Tibial nerve (tissue), 4 donors: Measurements from ENCODE around the gene SLC6A2. TPM values are rescaled to one million over a fixed set of nuclear protein-coding genes. Genes with fewer than 3 reads are reported as not detected.

Source experiments
- DNase-seq, 2 donors: peaks; one replicate each; pipeline ENCODE4 v3.0.0-alpha.2; 2019; ENCODE audit warnings: low spot score in 2 of 2
- H3K27ac ChIP-seq, 4 donors: fragments of 200-600 bp; sonication (generic) in 3 of 4; one replicate each; pipeline ENCODE4 v1.5.1; 2017 to 2019; ENCODE audit warnings: mild to moderate bottlenecking in 1 of 4
- H3K27me3 ChIP-seq, 2 donors: fragments of 200-600 bp; sonication (generic) in 1 of 2; one replicate each; pipeline versions ENCODE4 v1.5.1 to v1.6.0; 2017 to 2019
- H3K36me3 ChIP-seq, 3 donors: fragments of 200-600 bp; sonication (generic); one replicate each; pipeline ENCODE4 v1.5.1; 2018 to 2019
- H3K4me1 ChIP-seq, 4 donors: fragments of 200-600 bp; sonication (generic) in 3 of 4; one replicate each; pipeline ENCODE4 v1.5.1; 2017 to 2019
- H3K4me3 ChIP-seq, 4 donors: fragments of 200-600 bp; sonication (generic) in 3 of 4; one replicate each; pipeline ENCODE4 v1.5.1; 2017 to 2019; ENCODE audit warnings: mild to moderate bottlenecking in 1 of 4, moderate library complexity in 1 of 4
- H3K9me3 ChIP-seq, 4 donors: fragments of 200-600 bp; sonication (generic) in 3 of 4; one replicate each; pipeline ENCODE4 v1.5.1; 2017 to 2019
- CTCF ChIP-seq, 5 experiments: fragments of 200-600 bp in 3 of 5; fragments of 450-650 bp in 2 of 5; sonication (generic) in 3 of 5; IDR thresholded peaks; one replicate each; pipeline ENCODE4 v1.5.1; 2016 to 2019; ENCODE audit warnings: antibody characterized with exemption in 5 of 5, mild to moderate bottlenecking in 3 of 5, moderate library complexity in 2 of 5
- EP300 ChIP-seq, 2 donors: sonication (generic); formaldehyde crosslinking; IDR thresholded peaks; one replicate each; pipeline ENCODE4 v1.6.1; 2017; ENCODE audit warnings: antibody characterized with exemption in 2 of 2, mild to moderate bottlenecking in 1 of 2
- POLR2A ChIP-seq, 2 donors: fragments of 450-650 bp; IDR thresholded peaks; one replicate each; pipeline ENCODE4 v1.6.1; 2017; ENCODE audit warnings: antibody characterized with exemption in 2 of 2, mild to moderate bottlenecking in 2 of 2, moderate library complexity in 2 of 2
- WGBS, 2 donors: methylation state at CpG; one replicate each; pipeline ENCODE4 v1.1.5; 2018; 5-methylcytosine and 5-hydroxymethylcytosine counted together
- total RNA-seq, 4 donors: library from RNA; depleted of rRNA; stranded (reverse); fragments of >200 nt; gene quantifications; one replicate each; pipeline ENCODE4 v1.1.0, GENCODE V29; 2016

SLC6A2 gene
- total RNA-seq, 4 donors from 2014 or later: 0.22 to 0.59 (median 0.30) TPM; not detected in 1

DNA sequence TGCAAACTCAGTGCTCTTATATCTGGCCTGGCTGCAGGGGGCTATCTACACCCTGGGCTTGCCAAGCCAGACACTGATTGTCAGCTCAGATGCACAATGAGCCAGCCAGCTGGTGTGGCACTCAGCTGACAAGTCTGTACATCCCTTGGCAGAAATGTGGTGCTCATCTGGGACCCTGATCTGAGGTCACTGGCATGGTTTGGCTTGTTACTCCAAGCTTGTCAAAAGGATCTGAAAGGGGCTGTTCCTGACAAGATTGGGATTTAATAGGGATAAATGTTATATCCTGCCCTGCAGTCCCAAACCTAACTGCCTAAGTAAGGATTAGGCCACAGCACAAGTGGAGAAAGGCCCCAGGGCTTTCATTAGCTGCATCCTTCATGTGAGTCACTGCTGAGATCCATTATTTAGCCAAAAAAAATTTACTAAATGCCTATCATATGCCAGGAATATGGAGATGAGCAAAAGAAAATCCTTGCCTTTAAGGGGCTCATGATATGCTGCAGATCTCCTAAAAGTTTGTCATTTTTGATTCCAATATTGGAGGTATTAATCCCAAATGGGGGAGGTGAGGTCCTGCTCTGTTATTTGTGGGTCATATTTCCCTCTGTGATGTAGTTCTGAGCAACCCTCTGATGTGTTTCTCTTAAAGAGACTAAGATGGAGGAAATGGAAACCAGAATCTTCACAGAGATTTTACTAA is 6.3 kb downstream of the SLC6A2 start:
- no peak for DNase-seq
- peak overlapping the region in 1 of 4 donors; percentile 33 for H3K27ac ChIP-seq
- no peaks in the 10 kb centered on the region for H3K9me3 ChIP-seq

GRCh38 chr16:55662644-55663031 is 6.8 kb downstream of the SLC6A2 start:
- DNase-seq: peak in 1 of 2 donors; percentile 32
- Histone ChIP-seq H3K27ac (peak overlapping the region in 1 of 4 donors; percentile 33), H3K4me1 (peaks cover 0 to 15% (median 0%) of the 10 kb centered on the region in 4 donors), H3K4me3 (no peak overlapping the region), H3K27me3 (no peaks in the 10 kb centered on the region), H3K9me3 (no peaks in the 10 kb centered on the region), H3K36me3 (no peaks in the 10 kb centered on the region)
- WGBS, 2 donors: 56% methylated on average over 5 of the region's 5 CpGs
- no peak for TF ChIP-seq POLR2A (IDR thresholded peaks at IDR 0.05)
- no peak for TF ChIP-seq CTCF (IDR thresholded peaks at IDR 0.05)
- no peak for TF ChIP-seq EP300 (IDR thresholded peaks at IDR 0.05)

More for the DNA sequence above, 6.3 kb downstream of the SLC6A2 start:
- Histone ChIP-seq H3K27me3 (peaks cover 0 to 5% of the 10 kb centered on the region in 2 donors), H3K36me3 (no peaks in the 10 kb centered on the region), H3K4me1 (peaks cover 0 to 15% (median 0%) of the 10 kb centered on the region in 4 donors), H3K4me3 (no peak overlapping the region)
- TF ChIP-seq CTCF (IDR thresholded peaks at IDR 0.05) (no peak), EP300 (IDR thresholded peaks at IDR 0.05) (no peak), POLR2A (IDR thresholded peaks at IDR 0.05) (no peak)

DNA sequence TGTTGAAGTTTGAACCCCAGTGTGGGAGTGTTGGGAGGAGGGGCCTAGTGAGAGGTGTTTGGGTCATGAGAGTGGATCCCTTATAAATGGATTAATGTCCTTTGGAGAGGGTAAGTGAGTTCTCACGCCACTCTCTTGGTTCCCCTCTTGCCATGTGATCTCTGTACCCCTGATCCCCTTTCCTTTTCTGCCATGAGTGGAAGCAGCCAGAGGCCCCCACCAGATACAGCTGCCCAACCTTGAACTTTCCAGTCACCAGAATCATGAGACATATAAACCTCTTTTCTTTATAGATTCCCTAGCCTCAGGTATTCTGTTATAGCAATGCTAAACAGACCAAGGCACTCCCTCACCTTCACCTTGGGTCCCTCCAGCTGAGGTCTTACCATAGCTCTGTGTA is 7.4 kb downstream of the SLC6A2 start:
- Histone ChIP-seq H3K36me3 (no peaks in the 10 kb centered on the region), H3K4me3 (no peak overlapping the region), H3K27me3 (no peaks in the 10 kb centered on the region), H3K27ac (peak overlapping the region in 1 of 4 donors; percentile 11), H3K4me1 (peaks cover 0 to 15% (median 0%) of the 10 kb centered on the region in 4 donors), H3K9me3 (no peaks in the 10 kb centered on the region)
- TF ChIP-seq EP300 (IDR thresholded peaks at IDR 0.05) (no peak), POLR2A (IDR thresholded peaks at IDR 0.05) (no peak), CTCF (IDR thresholded peaks at IDR 0.05) (no peak)
- DNase-seq: no peak
- WGBS, 2 donors: 83 to 100% methylated on average over 1 of the region's 1 CpG

DNA sequence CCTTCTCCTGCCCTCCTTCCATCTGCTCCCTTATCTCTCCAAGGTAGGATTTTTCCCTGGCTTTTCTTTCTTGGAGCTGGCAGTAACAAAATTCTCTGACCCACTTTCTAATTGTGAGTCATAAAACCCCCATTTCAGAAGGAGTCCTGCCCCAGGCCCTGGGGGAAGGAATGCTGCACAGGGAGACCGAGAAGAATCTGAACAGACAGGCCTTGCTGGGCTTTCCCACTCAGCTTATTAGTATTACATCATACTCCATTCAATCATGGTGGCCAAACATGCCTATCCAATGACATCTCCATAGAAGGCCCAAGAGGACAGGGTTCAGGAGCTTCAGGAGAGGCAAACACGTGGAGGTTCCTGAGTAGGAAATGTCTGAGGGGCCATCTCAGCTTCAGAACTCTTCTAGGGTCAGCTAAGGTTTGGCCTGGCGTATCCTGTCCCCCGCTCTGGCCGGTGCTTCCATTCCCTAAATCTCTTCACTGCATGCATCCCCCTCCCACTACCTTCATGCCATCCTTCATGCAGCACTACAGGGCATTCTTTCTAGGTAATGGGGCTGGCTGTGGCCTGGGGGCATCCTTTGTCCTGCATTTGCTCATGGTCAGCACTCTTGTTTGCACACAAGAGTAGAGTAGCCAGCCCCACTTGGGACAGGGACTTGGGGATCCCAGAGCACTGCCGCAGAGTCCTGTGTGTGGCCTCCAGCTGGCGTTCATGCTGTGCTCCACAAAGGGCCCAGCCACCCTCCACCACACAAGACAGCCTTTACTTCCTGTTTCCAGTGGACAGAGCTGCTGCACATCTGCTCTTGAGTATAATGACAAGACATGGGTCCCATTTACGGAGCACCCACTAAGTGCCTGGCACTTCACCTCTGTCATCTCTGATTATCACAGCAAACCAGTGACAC is 8.2 kb downstream of the SLC6A2 start:
- no peak for DNase-seq

More for the DNA sequence above, 8.2 kb downstream of the SLC6A2 start:
- H3K9me3 ChIP-seq: no peaks in the 10 kb centered on the region
- no peak overlapping the region for H3K27ac ChIP-seq
- TF ChIP-seq EP300 (IDR thresholded peaks at IDR 0.05) (no peak), POLR2A (IDR thresholded peaks at IDR 0.05) (no peak), CTCF (IDR thresholded peaks at IDR 0.05) (no peak)
- H3K4me3 ChIP-seq: no peak overlapping the region
- 79 to 81% methylated on average over 8 of the region's 8 CpGs for WGBS, 2 donors
- H3K27me3 ChIP-seq: no peaks in the 10 kb centered on the region
- H3K36me3 ChIP-seq: no peaks in the 10 kb centered on the region
- peaks cover 0 to 15% (median 0%) of the 10 kb centered on the region in 4 donors for H3K4me1 ChIP-seq
